Stimulated activated CD8-positive, alpha-beta memory T cell treated with anti-CD3 and anti-CD28 coated beads, Interleukin-7, amount 100 ng/mL, for 48 hours (primary cell): ENCODE results near the gene MDGA2.
"Not testable (repeated sequence)": the region's sequence is repeated elsewhere in the genome, so short reads cannot be mapped to it uniquely, and the experiment has no call there.

Source experiments
- DNase-seq, 2 donors: peaks; one replicate each; pipeline ENCODE4 v3.0.0-alpha.2; 2020; ENCODE audit warnings: low read depth in 1 of 2; ENCODE audit errors: extremely low read depth in 1 of 2

The MDGA2 gene

DNA sequence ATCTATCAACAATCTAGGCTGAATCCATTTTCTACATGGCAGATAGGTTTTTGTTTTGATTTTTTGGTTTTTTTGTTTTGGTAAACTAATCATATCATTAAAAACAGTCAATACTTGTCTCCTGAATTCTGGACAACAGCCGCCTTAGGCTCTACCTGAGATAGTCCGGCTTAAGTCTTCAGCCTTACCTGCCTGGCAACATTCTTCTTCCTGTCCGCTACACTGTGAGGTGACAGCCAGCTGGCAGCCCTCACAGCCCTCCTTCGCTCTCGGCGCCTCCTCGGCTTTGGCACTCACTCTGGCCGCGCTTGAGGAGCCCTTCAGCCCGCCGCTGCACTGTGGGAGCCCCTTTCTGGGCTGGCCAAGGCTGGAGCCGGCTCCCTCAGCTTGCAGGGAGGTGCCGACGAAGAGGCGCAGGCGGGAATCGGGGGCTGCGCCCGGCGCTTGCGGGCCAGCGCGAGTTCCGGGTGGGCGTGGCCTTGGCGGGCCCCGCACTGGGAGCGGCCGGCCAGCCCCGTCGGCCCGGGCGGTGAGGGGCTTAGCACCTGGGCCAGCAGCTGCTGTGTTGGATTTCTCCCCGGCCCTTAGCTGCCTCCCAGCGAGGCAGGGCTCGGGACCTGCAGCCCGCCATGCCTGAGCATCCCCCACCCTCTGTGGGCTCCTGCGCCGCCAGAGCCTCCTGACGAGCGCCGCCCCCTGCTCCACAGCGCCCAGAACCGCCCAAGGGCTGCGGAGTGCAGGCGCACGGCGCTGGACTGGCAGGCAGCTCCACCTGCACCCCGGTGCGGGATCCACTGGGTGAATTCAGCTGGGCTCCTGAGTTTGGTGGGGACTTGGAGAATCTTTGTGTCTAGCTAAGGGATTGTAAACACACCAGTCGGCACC lies 49.0 kb downstream of the MDGA2 start:
- no peak for DNase-seq

DNA sequence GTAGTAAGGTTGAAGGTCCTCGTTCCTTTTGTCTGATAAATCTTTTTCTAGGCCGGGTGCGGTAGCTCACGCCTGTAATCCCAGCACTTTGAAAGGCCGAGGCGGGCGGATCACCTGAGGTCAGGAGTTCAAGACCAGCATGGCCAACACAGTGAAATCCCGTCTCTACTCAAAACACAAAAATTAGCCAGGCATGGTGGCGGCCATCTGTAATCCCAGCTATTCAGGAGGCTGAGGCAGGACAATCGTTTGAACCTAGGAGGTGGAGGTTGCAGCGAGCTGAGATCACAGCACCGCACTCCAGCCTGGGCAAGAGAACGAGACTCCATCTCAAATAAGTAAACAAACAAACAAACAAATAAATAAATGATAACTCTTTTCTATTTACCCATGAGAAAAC lies 51.3 kb downstream of the MDGA2 start:
- DNase-seq: not testable (repeated sequence)

DNA sequence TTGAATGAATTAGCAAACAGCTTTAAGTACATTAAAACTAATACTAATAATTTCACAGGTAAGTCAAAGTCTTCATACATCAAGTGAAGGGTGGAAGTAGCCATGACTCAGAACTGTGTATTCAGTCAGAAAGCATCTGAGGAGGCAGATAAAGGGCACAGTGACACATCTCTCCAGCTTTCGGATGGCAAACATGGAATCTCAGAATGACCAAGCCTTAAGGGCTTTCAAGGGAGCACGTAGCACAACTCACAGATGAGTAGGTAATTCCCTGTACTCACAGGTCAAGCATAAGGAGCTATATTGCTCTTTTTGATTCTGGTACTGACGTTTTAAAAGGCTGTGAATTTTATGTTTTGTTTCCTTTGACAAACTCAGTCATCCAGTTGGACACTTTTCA lies 56.0 kb downstream of the MDGA2 start:
- no peak for DNase-seq

DNA sequence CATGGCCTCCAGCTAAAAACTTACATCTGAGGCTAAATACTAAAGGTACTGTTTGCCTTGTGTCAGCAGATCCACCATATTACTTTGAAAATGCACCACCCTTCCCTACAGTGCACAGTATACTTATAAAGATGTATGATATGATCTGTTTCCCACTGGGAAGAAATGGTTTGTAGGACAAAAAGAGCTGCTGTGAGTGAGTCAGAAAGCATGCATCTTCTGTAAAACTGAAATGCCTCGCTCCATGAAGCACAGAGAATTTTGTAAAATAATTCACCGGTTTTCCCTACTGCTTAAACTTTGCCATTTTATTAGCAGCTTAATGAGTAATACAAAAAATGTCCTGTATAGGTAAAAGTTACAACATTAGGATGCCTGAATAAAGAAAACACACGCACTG lies 68.8 kb downstream of the MDGA2 start:
- DNase-seq: no peak

DNA sequence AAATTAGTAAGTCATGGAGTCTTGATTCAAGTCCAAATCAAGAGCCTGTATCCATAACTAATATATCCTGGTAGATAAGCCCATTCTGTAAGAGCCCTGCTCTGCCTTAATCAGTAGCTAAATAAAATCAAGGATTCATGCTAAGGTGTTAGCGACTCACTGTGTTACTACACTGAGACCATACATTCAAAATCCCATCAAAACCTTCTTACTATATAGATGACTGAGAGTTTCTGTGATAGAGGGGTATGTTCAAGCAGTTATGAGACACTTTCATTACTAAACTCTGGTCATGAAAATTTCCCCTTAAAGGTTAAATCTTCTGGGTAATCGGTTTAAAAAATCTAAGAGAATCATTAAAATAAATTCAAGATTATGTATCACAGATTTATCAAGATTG lies 78.5 kb downstream of the MDGA2 start:
- DNase-seq: no peak

DNA sequence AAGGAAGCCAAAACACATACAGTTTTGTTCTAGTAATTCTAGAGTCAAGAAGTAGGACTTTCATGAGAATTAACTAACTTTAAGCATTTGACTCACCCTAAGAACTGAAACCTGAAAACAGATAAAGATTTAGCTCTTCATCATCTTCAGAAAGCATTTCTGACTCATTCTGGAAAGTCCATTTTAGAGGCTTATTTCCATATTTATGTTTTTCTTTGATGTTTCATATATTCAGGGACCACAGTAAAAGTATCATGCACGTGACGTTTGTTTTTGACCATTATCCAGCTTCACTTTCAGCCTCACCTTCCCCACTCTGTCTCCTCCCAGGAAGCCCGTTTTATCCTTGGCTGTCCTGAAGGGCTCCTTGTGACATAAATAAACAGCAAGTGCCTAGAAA lies 79.2 kb downstream of the MDGA2 start:
- no peak for DNase-seq

DNA sequence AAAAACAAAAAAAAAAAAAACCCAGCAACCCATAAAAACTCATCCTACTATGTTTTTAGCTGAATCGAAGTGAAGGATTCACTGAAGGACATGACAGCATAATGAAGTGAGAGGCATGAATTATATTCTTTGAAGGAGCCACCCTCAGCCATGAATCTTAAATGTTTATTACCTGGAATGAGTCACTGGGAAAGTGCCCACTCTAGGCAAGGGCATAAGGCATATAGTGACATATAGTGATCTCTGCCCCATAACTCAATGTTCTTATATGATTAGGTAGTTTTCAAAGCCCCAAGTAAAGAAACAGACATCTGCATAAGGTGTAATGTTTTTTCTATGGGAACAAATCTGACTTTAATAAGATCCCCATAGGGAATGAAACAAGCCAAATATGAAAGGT lies 79.9 kb downstream of the MDGA2 start:
- no peak for DNase-seq

DNA sequence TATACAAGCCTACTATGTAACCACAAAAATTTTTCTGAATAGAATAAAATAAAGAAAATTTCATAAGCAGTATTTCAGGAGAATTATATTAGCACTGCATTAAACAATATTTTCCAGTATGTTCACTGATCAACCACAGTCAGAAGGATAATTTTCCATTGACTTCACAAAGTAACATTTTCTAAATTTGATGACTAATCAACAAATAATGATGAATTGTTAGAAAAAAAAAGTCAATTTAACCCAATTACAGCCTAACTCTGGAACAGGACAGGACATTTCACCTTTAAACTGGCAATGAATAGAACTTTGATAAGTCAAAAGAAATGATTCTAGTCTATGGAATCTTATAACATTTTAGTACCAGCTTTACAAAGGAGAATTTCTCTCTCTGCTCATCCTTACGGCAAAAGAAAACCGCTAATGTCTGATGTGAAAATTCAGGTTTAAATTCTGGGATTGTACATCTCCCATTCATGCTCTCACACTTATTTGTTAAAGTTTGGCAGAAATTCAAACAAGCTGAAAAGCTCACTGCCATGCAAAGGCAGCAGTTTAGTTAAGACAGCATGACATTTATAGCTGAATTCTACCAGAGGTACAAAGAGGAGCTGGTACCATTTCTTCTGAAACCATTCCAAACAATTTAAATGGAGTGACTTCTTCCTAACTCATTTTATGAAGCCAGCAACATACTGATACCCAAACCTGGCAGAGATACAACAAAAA lies 84.5 kb downstream of the MDGA2 start:
- no peak for DNase-seq

DNA sequence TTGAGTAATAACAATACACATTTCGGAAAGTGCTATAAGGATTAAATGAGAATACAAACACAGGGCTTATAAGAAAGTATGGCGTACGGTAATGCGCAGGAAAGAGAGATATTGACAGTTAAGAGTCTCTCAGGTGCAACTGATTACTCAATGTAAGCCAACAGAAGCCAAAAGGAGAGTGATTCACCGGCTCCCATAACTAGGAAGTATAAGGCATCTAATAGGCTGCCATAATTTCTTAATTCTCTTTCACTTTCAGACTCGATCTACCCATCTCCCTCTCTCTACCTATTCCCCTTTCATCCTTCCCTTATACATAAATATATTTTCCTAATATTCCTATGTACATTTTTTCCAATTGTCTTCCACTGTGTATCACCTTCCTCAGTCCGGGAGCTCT lies 90.0 kb downstream of the MDGA2 start:
- no peak for DNase-seq

DNA sequence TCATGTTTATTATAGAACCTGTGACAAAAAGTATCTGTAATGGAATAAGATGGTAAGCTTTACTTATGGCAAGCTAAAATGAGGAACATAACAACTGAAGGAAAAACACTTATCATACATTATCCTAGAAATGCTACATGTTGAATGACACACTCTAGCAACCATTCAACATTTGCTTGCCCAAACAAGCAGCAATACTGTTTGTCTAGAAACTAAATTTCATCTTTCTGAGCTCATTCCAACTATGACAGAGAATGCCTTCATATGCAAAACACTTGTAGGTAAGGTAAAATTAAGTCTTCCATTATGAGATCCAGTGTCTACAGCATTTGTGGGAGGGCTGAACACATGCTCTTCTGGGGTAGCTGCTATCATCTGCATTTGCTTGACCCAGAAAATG lies 108.1 kb downstream of the MDGA2 start:
- no peak for DNase-seq

DNA sequence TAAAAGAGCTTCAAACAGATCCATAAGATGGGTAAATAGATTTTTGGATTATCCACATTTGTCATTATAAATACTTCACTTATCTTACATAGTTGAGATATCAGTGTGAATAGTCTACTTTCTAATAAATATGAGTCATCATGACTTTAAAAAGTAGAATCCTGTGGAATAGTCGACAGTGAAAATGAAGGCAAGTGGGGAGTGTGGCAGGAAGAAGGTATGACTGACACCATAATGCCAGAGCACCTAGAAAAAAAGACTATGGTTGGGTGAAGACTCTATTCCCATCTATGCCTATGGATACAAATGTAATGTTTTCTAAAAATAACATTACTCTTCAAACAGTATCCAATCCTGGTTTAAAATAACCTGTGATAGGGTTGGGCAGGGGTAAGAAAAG lies 117.5 kb downstream of the MDGA2 start:
- no peak for DNase-seq

DNA sequence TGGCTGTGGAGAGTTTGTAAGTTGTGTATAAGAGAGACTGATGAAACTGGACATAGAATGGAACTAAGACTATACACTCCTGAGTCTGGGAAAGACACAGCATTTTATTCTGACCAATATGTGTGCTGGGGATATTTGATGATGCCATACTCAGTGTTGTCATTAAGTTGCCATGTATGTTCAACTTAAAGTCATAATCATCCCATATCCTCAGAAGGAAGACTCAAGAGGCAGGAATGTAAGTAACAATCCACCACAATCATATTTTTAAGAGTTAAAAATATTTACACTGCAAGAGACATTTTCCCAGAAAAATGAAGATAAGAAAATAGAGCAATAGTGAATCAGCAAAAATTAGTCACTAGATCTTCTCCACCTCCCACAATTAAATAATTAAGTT lies 120.1 kb downstream of the MDGA2 start:
- no peak for DNase-seq

DNA sequence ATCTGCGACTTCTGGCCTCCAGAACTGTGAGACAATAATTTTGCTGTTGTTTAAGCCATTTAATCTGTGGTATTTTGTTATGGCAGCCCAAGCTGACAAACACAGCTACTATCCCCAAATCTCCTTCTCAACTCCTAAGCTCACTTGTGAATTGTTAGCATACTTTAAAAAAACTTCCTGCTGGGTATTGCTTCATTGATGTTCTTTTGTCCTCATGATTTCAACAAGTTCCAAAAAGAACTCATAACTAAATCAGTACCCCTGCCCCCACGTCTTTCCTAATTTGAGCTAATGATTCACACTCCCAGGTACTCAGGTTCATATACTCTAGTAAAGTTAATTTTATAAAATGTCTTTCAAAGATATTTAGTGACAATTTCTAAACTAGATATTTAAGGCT lies 125.5 kb downstream of the MDGA2 start:
- no peak for DNase-seq

DNA sequence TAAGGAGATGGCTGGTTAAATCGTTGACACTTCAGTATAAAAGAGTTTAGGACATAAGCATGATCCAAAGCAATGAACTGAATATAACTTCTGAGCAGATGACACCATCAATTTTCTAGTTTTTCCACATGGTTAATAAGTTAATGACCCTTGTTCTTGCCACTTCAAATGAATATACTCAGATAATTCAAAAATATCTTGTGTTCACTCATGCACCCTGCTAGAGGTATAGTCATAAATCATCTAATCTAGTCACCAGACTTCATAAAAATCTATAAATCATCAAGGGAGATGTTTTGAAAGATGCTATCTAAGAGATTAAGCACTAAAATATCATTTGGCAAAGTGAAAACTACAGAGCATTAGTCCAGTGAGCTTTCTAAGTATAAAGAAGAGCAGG lies 131.9 kb downstream of the MDGA2 start:
- DNase-seq: no peak

DNA sequence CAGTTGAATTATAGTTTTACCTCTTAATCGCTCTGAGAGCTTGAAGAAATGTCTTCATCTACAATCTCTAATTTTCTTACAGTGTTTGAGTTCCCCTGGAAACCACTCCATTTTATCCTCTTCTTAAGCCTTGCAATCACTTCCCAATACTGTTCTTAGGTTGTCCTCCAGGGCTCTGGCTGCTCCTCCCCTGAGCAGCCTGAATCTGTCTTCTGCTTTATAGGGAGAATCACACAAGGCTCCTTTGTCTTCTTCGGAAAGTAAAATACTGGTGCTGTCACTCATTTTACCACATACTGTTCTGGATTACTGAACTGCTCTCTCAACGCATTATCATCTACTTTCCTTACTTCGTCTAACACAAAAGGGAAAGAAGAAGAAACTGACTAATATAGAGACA lies 133.7 kb downstream of the MDGA2 start:
- no peak for DNase-seq

DNA sequence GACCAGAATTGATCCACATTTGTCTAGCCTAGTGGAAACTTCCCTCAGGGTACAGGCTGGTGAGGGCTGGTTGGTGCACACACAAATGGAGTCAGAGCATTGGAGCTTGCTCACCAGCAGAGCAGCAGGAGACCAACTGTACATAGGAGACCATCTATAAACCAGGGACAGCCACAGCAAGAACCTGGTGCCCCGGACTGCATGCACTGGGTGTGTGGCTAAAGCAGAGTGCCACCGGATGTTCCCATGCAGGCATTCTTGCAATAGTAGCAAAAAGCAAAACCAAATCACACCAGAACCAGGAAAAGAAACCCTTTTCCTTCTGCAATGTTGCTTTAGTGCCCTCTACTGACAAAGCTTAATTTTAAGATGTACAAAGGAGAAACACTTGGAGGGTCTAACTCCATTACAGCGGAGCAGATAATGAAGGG lies 136.4 kb downstream of the MDGA2 start:
- no peak for DNase-seq

DNA sequence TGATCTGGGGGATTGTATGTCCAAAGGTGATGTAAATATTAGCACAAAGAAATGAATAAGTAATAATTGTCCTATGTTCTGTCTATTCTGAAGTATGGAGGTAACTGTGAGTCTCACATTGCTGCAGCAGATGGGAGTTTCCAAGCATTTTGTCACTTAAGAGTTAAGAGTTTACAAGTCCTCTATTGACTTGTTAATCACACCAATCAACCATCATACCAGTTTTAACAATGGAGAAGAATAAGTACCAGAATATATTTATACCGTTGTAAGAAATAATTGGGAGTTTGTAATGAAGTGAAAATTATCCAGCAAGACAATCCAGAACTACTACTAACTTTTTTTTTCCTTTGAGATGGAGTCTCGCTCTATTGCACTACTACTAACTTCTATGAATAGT lies 139.1 kb downstream of the MDGA2 start:
- DNase-seq: no peak

DNA sequence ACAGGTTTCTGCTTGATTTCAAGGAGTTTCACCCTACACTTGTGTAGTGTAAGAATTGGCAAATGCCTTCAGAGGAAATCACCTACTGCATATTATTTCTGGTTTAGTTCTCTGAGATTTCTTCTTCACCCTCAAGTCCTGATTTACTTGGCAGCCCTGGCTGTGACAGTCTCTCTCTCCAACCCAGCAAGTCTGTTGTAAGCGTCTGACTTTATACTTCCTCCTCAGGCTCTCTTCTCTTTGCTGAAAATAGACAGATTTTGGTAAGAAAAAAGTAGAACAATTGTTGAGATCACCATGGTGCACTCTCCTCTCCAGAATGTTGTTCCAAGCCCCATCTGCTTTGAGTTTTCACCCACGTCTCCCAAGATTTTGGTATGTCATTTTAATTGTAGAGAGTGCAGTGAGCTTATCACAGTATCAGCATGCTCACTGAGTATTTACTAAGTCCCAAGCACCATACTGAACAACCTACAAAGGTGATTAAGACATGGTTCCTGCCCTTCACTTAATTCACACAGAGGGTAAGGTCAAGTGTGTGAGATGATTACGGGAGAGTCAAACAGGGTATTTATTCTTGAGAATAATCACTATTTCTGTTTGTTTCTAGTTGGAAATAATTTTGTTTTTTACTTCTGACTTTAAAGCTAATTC lies 148.7 kb downstream of the MDGA2 start:
- DNase-seq: no peak

DNA sequence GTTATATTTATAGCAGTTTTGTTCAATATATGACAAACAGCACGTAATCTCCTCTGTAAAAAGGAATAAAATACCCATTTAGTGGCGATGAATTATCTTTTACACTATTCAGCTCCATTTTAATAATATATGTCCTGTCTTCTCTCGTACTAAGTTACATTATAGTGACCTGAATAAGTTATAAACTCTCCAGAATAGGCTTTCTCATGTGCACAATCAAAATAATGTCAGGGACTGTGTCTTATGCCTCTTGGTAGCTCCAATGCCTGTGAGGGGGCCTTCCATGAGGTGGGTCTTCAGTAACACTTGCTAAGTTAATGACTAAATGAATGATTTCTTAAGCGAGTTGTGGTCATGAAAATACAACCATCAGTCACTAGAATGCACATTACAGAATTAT lies 150.9 kb downstream of the MDGA2 start:
- no peak for DNase-seq

DNA sequence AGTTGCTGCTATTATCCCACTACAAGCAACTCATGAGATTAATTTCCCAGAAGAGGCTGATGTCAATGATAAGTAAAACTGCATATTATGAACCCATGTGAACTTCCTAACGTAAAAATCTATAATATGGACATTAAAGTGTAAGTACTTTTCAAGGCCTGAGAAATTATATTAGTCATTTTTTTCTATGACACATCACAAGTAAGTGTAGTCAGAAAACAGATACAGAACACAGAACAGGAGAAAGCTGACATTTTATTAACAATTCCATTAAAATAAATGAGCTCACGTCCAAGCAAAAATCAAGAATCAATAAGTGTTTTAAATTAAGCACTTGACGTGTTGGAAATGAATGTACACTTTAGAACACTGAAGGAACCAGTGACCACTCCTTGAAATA lies 155.0 kb downstream of the MDGA2 start:
- DNase-seq: no peak

DNA sequence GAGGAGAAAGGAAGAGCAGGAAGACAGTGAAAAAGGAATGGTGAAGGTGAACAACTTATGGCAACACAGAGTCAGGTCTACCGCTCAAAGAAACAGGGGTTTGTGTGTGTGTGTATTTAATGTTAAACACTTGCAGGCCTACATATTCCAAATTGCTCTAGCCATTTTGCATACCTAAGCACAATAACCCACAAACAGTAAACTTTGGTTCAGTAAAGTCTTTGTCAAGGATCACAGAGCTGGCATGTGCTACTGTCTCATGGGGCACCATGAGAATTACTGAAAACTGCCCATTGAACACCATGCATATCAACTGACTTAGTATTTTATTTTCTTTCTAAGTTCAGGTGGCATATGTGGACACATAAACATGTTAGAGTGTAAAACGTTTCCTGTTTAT lies 163.6 kb downstream of the MDGA2 start:
- DNase-seq: no peak

DNA sequence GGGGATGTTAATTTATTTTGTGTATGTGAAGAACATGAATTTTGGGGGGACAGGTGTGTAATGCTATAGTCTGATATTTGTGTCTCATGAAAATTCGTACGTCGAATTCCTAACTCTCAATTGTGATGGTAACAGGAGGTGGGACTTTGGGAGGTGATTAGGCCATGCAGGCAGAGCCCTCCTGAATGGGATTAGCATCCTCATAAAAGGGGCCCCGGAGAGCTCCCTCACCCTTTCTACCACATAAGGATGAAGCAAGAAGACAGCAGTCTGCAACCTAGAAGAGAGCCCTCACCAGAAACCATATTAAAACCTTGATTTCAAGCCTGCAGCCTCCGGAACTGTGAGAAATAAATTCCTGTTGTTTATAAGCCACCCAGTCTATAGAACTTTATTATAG lies 165.4 kb downstream of the MDGA2 start:
- no peak for DNase-seq
